ENCODE measurements around the gene PPP2R2C. TPM values are rescaled to one million over a fixed set of nuclear protein-coding genes. Genes with fewer than 3 reads are reported as not detected.

PPP2R2C gene
- total and polyA plus RNA-seq, 4 donors, result 0.25 to 1.3 (median 0.65) TPM; not detected in 1

DNA sequence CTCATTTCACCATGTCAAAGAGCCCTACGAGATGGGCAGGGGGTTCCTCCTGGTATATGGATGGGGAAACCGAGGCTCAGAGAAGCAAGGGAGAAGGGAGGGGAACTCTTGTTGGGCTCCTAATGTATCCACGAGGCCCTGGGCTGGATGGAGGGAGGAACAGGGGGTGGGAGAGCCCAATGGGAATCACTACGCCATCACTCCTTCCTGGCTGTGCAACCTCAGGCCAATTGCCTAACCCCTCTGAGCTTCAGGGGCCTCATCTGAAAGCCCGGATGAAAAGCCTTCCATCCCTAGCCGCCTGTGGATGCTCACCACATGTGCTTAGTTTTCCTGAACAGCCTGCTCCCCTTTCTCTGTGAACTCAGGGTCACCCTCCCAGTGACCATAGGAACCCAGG is 57.8 kb downstream of the PPP2R2C start:
- no peak for ATAC-seq (ENCODE audit: low FRiP score)
- Histone ChIP-seq H3K4me1 (ENCODE audit: control insufficient read depth in 1 of 2, insufficient read depth in 2 of 2, low read length in 2 of 2) (no peaks in the 10 kb centered on the region), H3K27ac (ENCODE audit: low read depth in 1 of 2, low read length in 2 of 2) (no peak overlapping the region), H3K27me3 (ENCODE audit: control insufficient read depth in 1 of 2, insufficient read depth in 2 of 2, low read length in 1 of 2) (no peaks in the 10 kb centered on the region), H3K36me3 (ENCODE audit: control insufficient read depth in 1 of 2, insufficient read depth in 2 of 2, low read length in 1 of 2) (no peaks in the 10 kb centered on the region), H3K4me3 (ENCODE audit: low read length in 2 of 2) (no peak overlapping the region), H3K9me3 (ENCODE audit: control insufficient read depth, low read length) (peaks cover 1% of the 10 kb centered on the region)
- 78 to 90% methylated on average over 6 of the region's 6 CpGs for WGBS, 2 donors
- DNase-seq, result no peak
- intact Hi-C loops (cut with DNase I), result no loop called here

DNA sequence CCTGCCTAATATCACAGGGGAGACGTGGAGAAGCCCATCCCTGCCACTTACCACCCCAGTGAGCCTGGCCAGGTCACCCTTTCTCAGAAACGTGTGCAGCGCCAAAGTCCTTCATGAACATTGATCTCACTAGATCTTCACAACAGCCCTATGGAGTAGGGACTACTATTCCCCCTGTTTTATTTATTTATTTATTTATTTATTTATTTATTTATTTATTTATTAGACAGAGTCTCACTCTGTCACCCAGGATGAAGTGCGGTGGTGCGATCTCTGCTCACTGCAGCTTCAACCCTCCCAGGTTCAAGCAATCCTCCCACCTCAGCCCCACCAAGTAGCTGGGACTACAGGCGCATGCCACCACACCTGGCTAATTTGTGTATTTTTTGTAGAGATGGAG is 61.8 kb downstream of the PPP2R2C start:
- intact Hi-C loops (cut with DNase I), result no loop called here
- Histone ChIP-seq H3K4me3 (ENCODE audit: low read length in 2 of 2) (no peak overlapping the region), H3K27me3 (ENCODE audit: control insufficient read depth in 1 of 2, insufficient read depth in 2 of 2, low read length in 1 of 2) (no peaks in the 10 kb centered on the region), H3K9me3 (ENCODE audit: control insufficient read depth, low read length) (peaks cover 1% of the 10 kb centered on the region), H3K27ac (ENCODE audit: low read depth in 1 of 2, low read length in 2 of 2) (no peak overlapping the region), H3K4me1 (ENCODE audit: control insufficient read depth in 1 of 2, insufficient read depth in 2 of 2, low read length in 2 of 2) (no peaks in the 10 kb centered on the region), H3K36me3 (ENCODE audit: control insufficient read depth in 1 of 2, insufficient read depth in 2 of 2, low read length in 1 of 2) (no peaks in the 10 kb centered on the region)
- no peak for ATAC-seq (ENCODE audit: low FRiP score)
- peak in 1 of 2 donors; percentile 15 for DNase-seq
- WGBS, 2 donors, result 89 to 92% methylated on average over 6 of the region's 6 CpGs

DNA sequence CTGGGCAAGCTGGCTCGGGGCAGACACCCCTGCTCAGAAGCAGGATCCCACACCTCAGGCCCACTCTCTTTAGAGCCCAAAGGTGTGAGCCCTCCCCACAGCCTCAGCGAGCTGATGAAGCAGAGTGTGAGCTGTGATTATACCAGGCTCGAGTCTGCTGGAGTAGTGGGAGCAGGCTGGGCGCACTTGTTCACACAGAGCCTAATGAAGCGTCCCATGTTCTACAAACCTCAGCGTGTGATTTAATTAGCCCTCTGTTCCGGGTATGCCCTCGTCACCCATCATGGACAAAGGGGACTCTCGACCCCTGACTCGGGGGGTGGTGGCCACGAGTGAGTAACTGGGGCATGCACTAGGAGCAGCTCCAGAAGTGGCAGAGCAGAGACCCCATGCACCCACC is 62.3 kb downstream of the PPP2R2C start:
- no peaks in the 10 kb centered on the region for H3K36me3 ChIP-seq (ENCODE audit: control insufficient read depth in 1 of 2, insufficient read depth in 2 of 2, low read length in 1 of 2)
- no peaks in the 10 kb centered on the region for H3K27me3 ChIP-seq (ENCODE audit: control insufficient read depth in 1 of 2, insufficient read depth in 2 of 2, low read length in 1 of 2)
- no peak overlapping the region for H3K4me3 ChIP-seq (ENCODE audit: low read length in 2 of 2)
- H3K9me3 ChIP-seq (ENCODE audit: control insufficient read depth, low read length), result peaks cover 1% of the 10 kb centered on the region
- DNase-seq (peak in 1 of 2 donors; percentile 27), ATAC-seq (ENCODE audit: low FRiP score) (no peak)
- intact Hi-C loops (cut with DNase I), result no loop called here
- H3K27ac ChIP-seq (ENCODE audit: low read depth in 1 of 2, low read length in 2 of 2), result no peak overlapping the region
- H3K4me1 ChIP-seq (ENCODE audit: control insufficient read depth in 1 of 2, insufficient read depth in 2 of 2, low read length in 2 of 2), result no peaks in the 10 kb centered on the region
- 87 to 89% methylated on average over 11 of the region's 11 CpGs for WGBS, 2 donors

DNA sequence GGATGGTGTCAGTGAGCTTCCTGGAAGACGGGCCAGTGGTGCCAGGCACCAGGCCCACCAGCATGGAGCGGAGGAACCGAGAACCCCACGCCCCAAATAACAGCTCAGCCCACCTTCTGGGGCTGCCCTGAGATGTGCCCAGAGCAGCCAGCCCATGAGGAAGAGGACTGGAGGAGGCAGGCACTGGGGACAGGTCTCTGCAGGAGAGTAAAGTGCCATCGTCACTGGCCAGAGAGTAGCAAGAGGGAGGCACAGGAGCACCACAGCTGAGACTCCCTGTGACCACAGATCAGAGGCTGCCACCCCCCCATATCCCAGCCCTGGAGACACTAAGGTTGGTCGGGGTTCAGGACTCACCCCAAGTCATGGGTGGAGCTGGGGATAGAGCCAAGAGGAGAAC is 63.0 kb downstream of the PPP2R2C start:
- H3K4me3 ChIP-seq (ENCODE audit: low read length in 2 of 2), result no peak overlapping the region
- no peak for ATAC-seq (ENCODE audit: low FRiP score)
- DNase-seq, result peak in 1 of 2 donors; percentile 57
- WGBS, 2 donors, result 91 to 92% methylated on average over 6 of the region's 6 CpGs
- no peaks in the 10 kb centered on the region for H3K36me3 ChIP-seq (ENCODE audit: control insufficient read depth in 1 of 2, insufficient read depth in 2 of 2, low read length in 1 of 2)
- H3K9me3 ChIP-seq (ENCODE audit: control insufficient read depth, low read length), result peaks cover 1% of the 10 kb centered on the region
- no peaks in the 10 kb centered on the region for H3K4me1 ChIP-seq (ENCODE audit: control insufficient read depth in 1 of 2, insufficient read depth in 2 of 2, low read length in 2 of 2)
- no peak overlapping the region for H3K27ac ChIP-seq (ENCODE audit: low read depth in 1 of 2, low read length in 2 of 2)
- H3K27me3 ChIP-seq (ENCODE audit: control insufficient read depth in 1 of 2, insufficient read depth in 2 of 2, low read length in 1 of 2), result no peaks in the 10 kb centered on the region
- intact Hi-C loops (cut with DNase I), result no loop called here

DNA sequence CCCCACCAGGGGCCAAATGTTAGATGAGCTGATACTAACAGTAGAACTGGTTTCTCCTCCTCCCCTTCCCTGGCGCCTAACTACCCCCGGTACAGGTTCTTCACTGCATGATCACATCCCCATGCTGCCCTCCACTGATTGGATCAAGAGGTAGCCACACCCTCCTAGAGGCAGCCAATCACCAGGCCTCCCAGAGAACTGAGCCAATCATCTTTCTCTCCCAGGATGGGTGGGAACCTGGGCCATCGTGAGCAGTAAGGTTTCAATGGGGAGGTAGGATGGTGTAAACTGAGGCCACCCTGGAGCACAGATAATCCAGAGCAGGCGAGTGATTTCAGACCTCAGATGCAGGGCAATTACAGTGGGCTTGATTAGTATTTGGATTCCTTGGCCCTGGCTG is 64.2 kb downstream of the PPP2R2C start:
- Histone ChIP-seq H3K9me3 (ENCODE audit: control insufficient read depth, low read length) (peaks cover 1% of the 10 kb centered on the region), H3K27ac (ENCODE audit: low read depth in 1 of 2, low read length in 2 of 2) (no peak overlapping the region), H3K36me3 (ENCODE audit: control insufficient read depth in 1 of 2, insufficient read depth in 2 of 2, low read length in 1 of 2) (no peaks in the 10 kb centered on the region), H3K27me3 (ENCODE audit: control insufficient read depth in 1 of 2, insufficient read depth in 2 of 2, low read length in 1 of 2) (no peaks in the 10 kb centered on the region), H3K4me1 (ENCODE audit: control insufficient read depth in 1 of 2, insufficient read depth in 2 of 2, low read length in 2 of 2) (no peaks in the 10 kb centered on the region), H3K4me3 (ENCODE audit: low read length in 2 of 2) (no peak overlapping the region)
- no peak for ATAC-seq (ENCODE audit: low FRiP score)
- intact Hi-C loops (cut with DNase I), result no loop called here
- peak in 1 of 2 donors; percentile 4 for DNase-seq
- 69 to 78% methylated on average over 4 of the region's 4 CpGs for WGBS, 2 donors

DNA sequence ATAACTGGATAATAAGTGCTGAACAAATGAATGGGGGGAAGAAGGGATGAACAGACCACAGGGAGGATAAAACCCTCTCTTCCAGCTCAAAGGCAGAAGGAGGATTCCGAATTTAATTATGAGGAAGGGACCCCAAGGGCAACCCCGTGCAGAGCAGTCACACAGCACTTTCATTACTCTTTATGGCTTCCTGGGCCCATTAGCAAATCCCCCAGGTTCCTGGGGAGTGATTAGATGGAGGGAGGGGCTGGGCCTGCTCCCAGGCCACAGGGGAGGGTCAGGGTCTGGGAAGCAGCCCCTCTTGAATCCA is 67.1 kb downstream of the PPP2R2C start:
- Histone ChIP-seq H3K4me3 (ENCODE audit: low read length in 2 of 2) (no peak overlapping the region), H3K4me1 (ENCODE audit: control insufficient read depth in 1 of 2, insufficient read depth in 2 of 2, low read length in 2 of 2) (no peaks in the 10 kb centered on the region), H3K9me3 (ENCODE audit: control insufficient read depth, low read length) (no peaks in the 10 kb centered on the region), H3K27ac (ENCODE audit: low read depth in 1 of 2, low read length in 2 of 2) (no peak overlapping the region), H3K27me3 (ENCODE audit: control insufficient read depth in 1 of 2, insufficient read depth in 2 of 2, low read length in 1 of 2) (no peaks in the 10 kb centered on the region), H3K36me3 (ENCODE audit: control insufficient read depth in 1 of 2, insufficient read depth in 2 of 2, low read length in 1 of 2) (no peaks in the 10 kb centered on the region)
- intact Hi-C loops (cut with DNase I), result no loop called here
- ATAC-seq (ENCODE audit: low FRiP score) (no peak), DNase-seq (no peak)
- 57 to 72% methylated on average over 2 of the region's 2 CpGs for WGBS, 2 donors

DNA sequence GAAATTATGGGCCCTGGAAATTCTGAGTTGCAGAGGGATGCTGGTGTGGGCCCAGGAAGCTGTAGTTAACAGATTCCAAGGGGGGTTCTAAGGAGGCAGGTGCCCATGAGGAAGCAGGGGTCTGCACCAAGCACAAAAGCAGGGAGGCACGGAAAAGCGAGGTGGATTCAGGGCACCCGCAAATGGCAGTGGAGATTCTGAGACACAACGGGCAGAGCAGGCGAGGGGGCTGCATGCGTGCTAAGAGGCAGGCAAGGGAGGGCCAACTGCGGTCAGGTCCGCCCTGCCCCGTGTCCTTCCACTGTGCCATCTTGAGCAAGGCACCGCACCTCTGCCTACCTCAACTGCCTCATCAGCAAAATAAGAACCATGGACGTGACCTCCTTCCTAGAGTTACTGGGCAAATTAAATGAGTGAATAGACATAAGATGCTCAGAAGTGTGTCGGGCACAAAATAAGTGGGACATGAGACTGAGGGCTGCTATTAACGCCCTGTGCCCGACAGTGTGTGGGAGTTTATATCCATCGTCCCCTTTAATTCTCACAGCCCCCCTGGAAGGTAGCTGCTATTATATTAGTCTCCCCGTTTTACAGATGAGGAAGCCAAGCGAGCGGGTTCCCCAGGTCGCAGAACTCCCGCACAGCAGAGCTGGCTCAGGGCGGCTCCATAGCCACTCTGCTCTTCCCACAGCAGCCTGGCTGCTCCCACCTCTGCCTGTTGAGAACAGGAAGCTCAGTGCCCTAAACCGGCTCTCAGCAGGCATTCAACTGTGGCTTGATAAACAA is 67.6 kb downstream of the PPP2R2C start:
- Histone ChIP-seq H3K27me3 (ENCODE audit: control insufficient read depth in 1 of 2, insufficient read depth in 2 of 2, low read length in 1 of 2) (no peaks in the 10 kb centered on the region), H3K27ac (ENCODE audit: low read depth in 1 of 2, low read length in 2 of 2) (no peak overlapping the region), H3K4me1 (ENCODE audit: control insufficient read depth in 1 of 2, insufficient read depth in 2 of 2, low read length in 2 of 2) (no peaks in the 10 kb centered on the region), H3K9me3 (ENCODE audit: control insufficient read depth, low read length) (no peaks in the 10 kb centered on the region), H3K4me3 (ENCODE audit: low read length in 2 of 2) (no peak overlapping the region), H3K36me3 (ENCODE audit: control insufficient read depth in 1 of 2, insufficient read depth in 2 of 2, low read length in 1 of 2) (no peaks in the 10 kb centered on the region)
- no peak for ATAC-seq (ENCODE audit: low FRiP score)
- 90 to 92% methylated on average over 22 of the region's 22 CpGs for WGBS, 2 donors
- intact Hi-C loops (cut with DNase I), result no loop called here
- DNase-seq, result no peak

DNA sequence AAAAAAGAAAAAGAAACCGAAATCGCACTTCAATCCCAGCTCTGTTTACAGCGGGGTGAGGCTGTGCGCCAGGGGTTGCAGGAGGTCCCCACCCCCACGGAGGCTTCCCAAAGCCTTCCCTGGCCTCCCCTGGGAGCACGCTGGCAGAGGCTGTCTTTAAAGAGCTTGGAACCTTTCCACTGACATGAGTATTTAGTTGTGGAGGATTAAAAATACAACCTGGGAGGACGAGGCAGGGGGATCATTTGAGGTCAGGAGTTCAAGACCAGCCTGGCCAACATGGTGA is 69.1 kb downstream of the PPP2R2C start:
- Histone ChIP-seq H3K36me3 (ENCODE audit: control insufficient read depth in 1 of 2, insufficient read depth in 2 of 2, low read length in 1 of 2) (no peaks in the 10 kb centered on the region), H3K27me3 (ENCODE audit: control insufficient read depth in 1 of 2, insufficient read depth in 2 of 2, low read length in 1 of 2) (no peaks in the 10 kb centered on the region), H3K4me1 (ENCODE audit: control insufficient read depth in 1 of 2, insufficient read depth in 2 of 2, low read length in 2 of 2) (no peaks in the 10 kb centered on the region), H3K9me3 (ENCODE audit: control insufficient read depth, low read length) (no peaks in the 10 kb centered on the region), H3K4me3 (ENCODE audit: low read length in 2 of 2) (no peak overlapping the region), H3K27ac (ENCODE audit: low read depth in 1 of 2, low read length in 2 of 2) (no peak overlapping the region)
- 17 to 23% methylated on average over 7 of the region's 7 CpGs for WGBS, 2 donors
- DNase-seq (no peak), ATAC-seq (ENCODE audit: low FRiP score) (no peak)
- intact Hi-C loops (cut with DNase I), result no loop called here

DNA sequence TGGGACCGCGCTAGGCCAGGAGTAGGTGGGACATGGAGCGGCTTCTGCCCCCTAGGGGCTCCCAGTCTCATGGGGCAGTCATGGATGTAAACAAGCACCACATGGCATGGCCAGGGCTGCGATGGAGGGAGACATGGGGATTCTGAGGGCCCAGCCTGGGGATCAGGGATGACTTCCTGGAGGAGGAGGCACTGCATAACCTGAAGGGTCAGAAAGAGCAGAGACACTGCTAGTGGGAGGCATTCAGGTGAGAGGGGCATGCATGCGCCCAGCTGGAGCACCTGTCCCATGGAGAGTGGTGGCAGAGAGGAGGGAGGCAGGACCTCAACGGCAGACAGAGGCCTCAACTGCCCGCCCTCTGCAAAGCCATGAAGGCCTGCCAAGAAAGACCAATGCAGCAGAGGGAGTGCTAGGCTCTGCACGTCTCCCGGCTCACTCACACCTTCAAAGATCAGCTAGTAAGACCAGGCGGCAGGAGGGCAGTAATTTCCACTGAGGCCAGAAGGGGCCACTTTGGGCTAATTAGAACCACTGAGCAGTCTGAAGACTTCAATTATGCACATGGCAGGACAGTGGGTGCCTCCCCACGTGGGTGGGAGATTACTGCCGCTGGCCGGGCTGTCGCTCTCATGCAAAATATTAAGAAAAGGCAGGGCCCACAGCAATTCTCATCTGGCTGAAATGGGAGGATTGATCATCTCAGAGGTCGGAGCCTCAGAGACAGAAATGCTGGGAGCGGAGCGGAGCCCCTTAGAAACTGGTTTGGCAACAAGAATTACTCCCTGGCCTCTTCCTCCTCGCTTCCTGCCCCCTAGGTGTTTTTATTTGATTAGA is 69.6 kb downstream of the PPP2R2C start:
- no peak for DNase-seq
- Histone ChIP-seq H3K4me1 (ENCODE audit: control insufficient read depth in 1 of 2, insufficient read depth in 2 of 2, low read length in 2 of 2) (no peaks in the 10 kb centered on the region), H3K9me3 (ENCODE audit: control insufficient read depth, low read length) (no peaks in the 10 kb centered on the region), H3K36me3 (ENCODE audit: control insufficient read depth in 1 of 2, insufficient read depth in 2 of 2, low read length in 1 of 2) (no peaks in the 10 kb centered on the region), H3K4me3 (ENCODE audit: low read length in 2 of 2) (no peak overlapping the region), H3K27me3 (ENCODE audit: control insufficient read depth in 1 of 2, insufficient read depth in 2 of 2, low read length in 1 of 2) (no peaks in the 10 kb centered on the region), H3K27ac (ENCODE audit: low read depth in 1 of 2, low read length in 2 of 2) (no peak overlapping the region)
- intact Hi-C loops (cut with DNase I), result no loop called here
- WGBS, 2 donors, result 56% methylated on average over 18 of the region's 18 CpGs
- ATAC-seq (ENCODE audit: low FRiP score), result peak; percentile 31
